NB4 (cell line): ENCODE measurements around the gene FHIT.

Experiments used
- POLR2A ChIP-seq: IDR thresholded peaks from 2 replicates; pipeline ENCODE4 v1.6.1; 2011; ENCODE audit warnings: mild to moderate bottlenecking; ENCODE audit not compliant: insufficient read length; ENCODE audit errors: extremely low read depth
- TF ChIP-seq, protein P1 (sequence below): IDR thresholded peaks from one replicate; pipeline ENCODE4 v1.5.1; 2012; ENCODE audit warnings: low read depth, low read length

DNA sequence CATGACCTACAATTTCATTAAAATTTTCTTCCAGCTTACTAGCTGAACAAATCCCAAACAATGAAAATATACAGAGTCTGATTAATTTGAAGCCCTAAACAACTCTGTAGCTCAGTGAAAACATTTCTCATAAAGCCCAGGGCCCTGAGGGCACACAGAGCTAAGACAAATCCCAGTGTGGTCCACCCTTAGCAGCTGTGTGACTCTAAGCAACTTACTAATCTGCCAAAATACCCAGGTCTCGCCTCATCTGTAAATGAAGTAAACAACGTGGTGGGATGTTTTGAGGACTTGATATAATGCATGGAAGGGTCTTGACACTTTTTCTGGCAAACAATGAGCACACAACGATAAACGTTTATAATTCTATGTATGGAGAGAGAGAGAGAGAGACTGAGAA lies 158.4 kb downstream of the FHIT start:
- TF ChIP-seq, protein P1, sequence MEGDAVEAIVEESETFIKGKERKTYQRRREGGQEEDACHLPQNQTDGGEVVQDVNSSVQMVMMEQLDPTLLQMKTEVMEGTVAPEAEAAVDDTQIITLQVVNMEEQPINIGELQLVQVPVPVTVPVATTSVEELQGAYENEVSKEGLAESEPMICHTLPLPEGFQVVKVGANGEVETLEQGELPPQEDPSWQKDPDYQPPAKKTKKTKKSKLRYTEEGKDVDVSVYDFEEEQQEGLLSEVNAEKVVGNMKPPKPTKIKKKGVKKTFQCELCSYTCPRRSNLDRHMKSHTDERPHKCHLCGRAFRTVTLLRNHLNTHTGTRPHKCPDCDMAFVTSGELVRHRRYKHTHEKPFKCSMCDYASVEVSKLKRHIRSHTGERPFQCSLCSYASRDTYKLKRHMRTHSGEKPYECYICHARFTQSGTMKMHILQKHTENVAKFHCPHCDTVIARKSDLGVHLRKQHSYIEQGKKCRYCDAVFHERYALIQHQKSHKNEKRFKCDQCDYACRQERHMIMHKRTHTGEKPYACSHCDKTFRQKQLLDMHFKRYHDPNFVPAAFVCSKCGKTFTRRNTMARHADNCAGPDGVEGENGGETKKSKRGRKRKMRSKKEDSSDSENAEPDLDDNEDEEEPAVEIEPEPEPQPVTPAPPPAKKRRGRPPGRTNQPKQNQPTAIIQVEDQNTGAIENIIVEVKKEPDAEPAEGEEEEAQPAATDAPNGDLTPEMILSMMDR: no peak
- TF ChIP-seq POLR2A: no peak
